Embryonic facial prominence (tissue), 1 donor: ENCODE data around the gene FXYD2.

Source experiments
- DNase-seq: peaks from one replicate; pipeline ENCODE4 v3.0.0-alpha.2; 2016; ENCODE audit errors: extremely low spot score

FXYD2 gene

GRCh38 chr11:117796872-117797529 is 27.5 kb downstream of the FXYD2 start, which contains the start of gene DSCAML1:
Gene DSCAML1 (minus strand): TSS chr11:117797216. CDS start chr11:117797079, 137 bp downstream.
- DNase-seq: no peak

- DNase-seq: no peak
Measured at GRCh38 chr11:117796456-117796871, 28.1 kb downstream of the FXYD2 start.

DNA sequence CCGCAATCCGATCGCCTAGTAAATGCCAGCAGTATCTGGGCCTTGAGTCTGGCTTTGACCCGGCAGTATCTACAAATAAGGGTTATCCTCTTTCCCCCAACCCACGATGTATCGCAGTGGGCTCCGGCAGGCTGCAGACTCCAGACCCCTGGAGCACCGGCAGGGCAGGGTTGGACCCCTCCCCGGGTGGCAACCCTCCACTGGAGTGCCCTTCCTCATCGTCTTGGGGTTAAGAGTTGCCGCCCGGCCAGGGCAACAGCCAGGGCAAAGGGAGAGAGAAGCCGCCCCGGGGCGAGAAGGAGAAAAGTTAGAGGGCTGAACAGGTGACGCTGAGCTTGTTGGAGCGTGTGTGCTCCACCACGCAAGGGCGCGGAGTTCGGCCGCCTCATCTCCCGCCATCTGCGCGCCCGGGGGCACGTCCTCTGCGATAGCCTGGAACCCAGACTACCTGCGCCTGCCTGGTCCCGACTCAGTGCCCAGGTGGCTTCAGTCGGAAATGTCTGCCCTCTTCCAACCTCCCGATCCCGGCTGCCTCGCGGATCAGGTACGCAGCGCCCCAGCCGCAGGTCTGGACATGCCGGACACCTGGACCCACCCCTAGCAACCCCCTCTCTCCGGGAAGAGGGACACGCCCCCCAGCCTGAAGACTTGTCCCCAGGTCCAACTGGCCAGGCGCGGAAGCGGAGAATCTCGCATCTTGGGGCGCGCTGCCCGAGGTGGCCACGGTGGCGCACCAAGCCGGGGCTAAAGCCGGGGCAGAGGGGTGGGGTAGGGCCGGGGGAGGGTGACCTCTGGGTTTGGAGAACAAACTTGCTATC is 28.7 kb downstream of the FXYD2 start:
- DNase-seq: no peak

- DNase-seq: no peak
Measured at GRCh38 chr11:117794772-117795629, 29.5 kb downstream of the FXYD2 start.

GRCh38 chr11:117794135-117794534 is 30.4 kb downstream of the FXYD2 start:
- DNase-seq: no peak

DNA sequence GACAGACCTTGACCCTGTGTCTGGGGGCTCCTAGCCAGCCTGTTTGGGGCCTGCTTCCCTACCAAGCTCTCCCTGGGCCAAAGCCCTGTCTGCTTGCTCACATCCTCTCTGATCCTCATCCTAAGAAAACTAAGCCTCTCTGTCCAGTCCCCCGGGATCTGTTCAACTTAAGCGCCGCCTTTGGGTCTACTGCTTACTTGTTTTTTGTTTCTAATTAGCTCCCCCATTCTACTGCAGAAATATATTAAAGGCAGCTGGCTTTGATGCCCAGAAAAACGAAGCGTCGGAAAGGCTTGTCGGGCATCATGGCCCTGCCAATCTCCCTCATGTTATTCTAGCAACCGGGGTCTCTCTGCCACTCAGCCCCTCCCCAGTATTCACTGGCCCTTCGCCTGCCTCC is 31.0 kb downstream of the FXYD2 start:
- DNase-seq: no peak

DNA sequence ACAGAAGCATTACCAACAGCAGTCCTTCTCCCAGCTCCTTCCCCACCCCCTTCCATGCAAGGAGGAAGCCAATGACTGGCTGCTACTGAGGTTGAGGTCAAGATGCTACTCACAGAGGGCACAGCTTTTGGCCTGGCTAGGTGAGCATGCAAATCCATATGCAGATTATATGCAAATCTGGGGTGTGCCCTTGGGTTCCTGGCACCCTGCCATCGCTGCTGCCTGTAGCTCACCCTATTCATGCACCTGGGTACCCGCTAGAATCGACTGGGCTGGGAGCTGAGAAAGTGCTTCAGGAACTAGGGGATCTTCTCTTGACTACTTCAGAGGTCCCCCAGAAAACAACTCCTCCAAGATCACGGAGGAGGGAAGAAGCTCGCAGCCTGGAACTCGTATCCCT is 31.6 kb downstream of the FXYD2 start:
- DNase-seq: no peak

DNA sequence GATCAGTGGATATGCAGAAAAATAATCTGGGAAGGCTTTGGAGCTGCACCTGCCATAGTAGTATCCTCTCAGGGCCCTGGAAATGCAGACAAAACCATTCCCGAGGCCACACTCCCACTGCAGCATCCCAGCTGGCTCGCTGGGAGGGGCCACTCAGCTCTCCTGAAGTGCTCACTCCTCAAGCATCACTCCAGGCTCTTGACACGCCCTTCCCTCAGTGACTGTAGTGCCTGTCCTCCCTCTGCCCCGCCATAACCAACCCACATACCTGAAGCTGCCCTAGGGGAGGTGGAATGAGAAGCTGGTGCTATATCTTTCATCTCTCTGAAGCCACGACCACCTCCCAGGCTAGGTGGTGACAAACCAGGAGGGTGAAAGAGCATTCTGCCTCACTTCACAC is 32.3 kb downstream of the FXYD2 start:
- no peak for DNase-seq

- DNase-seq: peak; percentile 30
Measured at GRCh38 chr11:117790279-117790678, 34.3 kb downstream of the FXYD2 start.

DNA sequence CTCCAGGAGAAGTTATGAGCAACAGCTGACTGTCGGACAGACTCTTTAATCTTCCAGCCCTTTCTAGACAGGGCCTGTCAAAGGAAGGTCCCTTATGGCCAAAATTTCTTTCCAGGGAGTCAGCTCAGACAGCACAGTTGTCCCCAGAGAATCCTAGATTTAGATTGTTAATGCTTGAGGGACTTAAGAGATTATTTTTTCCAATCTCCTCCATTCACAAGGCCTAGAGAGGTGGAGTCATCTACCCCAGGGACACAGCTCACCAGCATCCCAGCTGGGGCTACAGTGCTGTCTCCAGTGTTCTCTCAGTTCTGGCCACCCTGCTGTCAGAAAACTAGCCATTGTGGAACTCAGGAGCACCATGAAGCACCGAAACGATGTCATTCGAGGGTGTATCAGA is 35.3 kb downstream of the FXYD2 start:
- no peak for DNase-seq

DNA sequence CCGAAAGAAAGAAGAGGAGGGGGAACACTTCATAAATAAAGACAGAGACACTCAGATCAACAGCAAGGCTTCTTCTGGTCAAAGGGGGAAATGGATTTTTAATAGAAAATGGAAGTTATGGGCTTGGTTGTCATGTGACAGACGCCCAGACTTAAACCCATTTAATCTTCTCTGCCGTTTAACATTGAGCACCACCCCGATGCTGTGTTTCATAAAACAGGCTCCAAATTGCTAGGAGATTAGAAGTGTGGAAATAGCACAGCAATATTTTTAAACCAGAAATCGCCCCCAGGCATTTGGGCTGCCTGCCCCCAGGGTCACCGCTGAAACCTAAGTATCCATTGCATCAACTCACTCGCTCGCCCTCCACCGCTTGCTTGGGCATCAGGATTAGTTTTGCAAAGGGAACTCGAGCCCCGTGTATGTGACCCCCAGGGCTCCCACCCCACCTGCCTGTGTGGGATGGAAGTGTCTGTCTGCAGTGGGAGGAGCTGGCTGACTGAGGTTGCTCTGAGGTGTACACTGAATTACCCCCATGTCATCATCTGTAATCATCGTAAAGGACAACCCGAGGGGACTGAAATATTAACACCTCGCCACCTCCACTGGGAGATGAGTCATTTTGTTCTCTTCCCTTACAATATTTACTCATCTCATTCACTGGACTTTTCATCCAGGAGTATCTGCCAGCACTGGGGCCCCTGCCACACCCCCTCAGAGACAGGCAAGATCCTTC is 38.2 kb downstream of the FXYD2 start:
- DNase-seq: no peak

GRCh38 chr11:117782101-117782500 is 42.4 kb downstream of the FXYD2 start:
- no peak for DNase-seq

- no peak for DNase-seq
Measured at GRCh38 chr11:117781627-117782026, 42.9 kb downstream of the FXYD2 start.

DNA sequence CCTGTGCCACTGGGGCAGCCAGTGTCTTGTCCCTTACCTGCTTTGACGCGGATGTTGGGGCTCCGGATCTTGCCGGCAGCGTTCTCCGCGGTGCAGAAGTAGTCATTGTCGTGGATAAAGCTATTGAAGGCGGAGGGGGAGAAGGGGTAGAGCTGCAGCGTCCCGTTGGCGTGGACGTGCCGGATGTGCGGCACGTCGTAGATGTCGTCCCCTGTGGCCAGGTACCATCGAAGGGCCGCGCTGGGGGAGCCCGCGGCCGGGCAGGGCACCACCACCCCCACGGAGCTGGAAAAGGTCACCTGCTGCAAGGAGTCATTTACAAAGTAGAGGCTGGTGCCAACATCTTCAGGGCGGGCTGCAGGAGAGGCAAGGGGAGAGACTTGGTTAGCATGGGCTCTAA is 44.1 kb downstream of the FXYD2 start:
- no peak for DNase-seq

DNA sequence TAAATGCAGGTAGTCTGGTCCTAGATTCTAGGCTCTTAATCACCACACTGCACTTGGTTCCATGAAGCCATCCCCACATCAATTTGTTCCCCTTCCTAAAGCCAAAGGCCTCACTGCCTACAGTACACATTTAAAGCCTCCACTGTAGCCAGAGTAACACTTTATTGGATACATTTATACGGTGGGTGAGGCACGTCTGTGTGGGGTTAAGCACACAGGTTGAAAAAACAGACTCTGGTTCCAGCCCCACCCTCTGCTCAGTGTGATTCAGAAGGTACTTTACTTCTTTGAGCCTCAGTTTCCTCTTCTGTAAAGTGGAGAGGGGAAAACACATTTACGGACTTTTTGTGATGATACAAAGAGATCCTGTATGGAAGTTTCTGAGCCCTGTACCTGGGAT is 50.0 kb downstream of the FXYD2 start:
- DNase-seq: no peak

GRCh38 chr11:117772360-117772759 is 52.2 kb downstream of the FXYD2 start:
- DNase-seq: no peak

DNA sequence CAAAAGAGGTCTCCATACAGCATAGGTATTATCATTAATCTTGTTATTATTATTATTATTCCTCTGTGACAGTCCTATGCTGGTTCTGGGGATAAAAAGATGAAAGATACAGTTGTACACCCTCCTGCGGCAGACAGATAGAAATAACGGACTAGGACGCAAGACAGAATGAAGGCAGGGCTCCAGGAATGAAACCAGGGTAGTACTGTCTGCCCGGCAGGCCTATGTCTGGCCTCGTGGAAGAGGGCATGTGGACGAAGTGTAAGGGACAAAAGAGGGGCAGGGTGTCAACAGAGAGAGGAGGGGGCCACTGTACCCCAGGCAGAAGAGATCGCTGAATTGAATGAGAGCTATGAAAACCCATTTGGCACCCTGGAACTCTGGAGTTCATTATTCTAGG is 52.7 kb downstream of the FXYD2 start:
- no peak for DNase-seq

DNA sequence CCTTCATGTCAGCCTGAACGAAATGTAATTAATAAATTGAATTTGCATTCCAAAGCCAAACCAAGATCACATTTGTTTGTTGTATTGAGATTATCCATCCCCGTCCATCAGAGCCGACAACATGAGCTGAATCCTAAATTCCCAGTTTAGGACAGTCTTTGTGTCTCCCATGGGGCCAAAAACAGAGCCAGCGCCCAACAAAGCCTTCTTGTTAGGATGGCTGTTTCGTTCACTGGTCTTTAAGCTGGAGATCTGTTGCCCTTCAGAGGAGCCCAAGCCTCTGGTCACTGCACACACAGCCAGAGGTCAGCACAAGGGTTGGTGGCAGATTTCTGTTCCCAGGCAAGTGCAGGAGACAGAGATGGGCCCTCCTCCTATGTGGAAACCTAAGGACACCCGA is 53.3 kb downstream of the FXYD2 start:
- DNase-seq: no peak

- no peak for DNase-seq
Measured at GRCh38 chr11:117770061-117770460, 54.5 kb downstream of the FXYD2 start.
